ENCODE measurements around the gene TBC1D14. TPM values are rescaled to one million over a fixed set of nuclear protein-coding genes. Genes with fewer than 3 reads are reported as not detected.

TBC1D14 gene, protein sequence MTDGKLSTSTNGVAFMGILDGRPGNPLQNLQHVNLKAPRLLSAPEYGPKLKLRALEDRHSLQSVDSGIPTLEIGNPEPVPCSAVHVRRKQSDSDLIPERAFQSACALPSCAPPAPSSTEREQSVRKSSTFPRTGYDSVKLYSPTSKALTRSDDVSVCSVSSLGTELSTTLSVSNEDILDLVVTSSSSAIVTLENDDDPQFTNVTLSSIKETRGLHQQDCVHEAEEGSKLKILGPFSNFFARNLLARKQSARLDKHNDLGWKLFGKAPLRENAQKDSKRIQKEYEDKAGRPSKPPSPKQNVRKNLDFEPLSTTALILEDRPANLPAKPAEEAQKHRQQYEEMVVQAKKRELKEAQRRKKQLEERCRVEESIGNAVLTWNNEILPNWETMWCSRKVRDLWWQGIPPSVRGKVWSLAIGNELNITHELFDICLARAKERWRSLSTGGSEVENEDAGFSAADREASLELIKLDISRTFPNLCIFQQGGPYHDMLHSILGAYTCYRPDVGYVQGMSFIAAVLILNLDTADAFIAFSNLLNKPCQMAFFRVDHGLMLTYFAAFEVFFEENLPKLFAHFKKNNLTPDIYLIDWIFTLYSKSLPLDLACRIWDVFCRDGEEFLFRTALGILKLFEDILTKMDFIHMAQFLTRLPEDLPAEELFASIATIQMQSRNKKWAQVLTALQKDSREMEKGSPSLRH
- total RNA-seq (2021; ENCODE audit: unreplicated experiment) (36.3 TPM), Bru-seq, nascent RNA (percentile 68 among the genes with signal in this experiment), BruChase-seq, experiment 1, labeled RNA remaining after a 2-hour chase (percentile 70 among the genes with signal in this experiment), BruChase-seq, experiment 2, labeled RNA remaining after a 6-hour chase (percentile 77 among the genes with signal in this experiment)
- 35.0 TPM for polyA plus RNA-seq (2012; ENCODE audit: insufficient read length)
- long read RNA-seq, full-length matches to known transcripts = 37 of 99 reads
- long read RNA-seq, partial matches to known transcripts = 44 of 99 reads
- long read RNA-seq, other reads (novel, unspliced or antisense) = 18 of 99 reads

DNA sequence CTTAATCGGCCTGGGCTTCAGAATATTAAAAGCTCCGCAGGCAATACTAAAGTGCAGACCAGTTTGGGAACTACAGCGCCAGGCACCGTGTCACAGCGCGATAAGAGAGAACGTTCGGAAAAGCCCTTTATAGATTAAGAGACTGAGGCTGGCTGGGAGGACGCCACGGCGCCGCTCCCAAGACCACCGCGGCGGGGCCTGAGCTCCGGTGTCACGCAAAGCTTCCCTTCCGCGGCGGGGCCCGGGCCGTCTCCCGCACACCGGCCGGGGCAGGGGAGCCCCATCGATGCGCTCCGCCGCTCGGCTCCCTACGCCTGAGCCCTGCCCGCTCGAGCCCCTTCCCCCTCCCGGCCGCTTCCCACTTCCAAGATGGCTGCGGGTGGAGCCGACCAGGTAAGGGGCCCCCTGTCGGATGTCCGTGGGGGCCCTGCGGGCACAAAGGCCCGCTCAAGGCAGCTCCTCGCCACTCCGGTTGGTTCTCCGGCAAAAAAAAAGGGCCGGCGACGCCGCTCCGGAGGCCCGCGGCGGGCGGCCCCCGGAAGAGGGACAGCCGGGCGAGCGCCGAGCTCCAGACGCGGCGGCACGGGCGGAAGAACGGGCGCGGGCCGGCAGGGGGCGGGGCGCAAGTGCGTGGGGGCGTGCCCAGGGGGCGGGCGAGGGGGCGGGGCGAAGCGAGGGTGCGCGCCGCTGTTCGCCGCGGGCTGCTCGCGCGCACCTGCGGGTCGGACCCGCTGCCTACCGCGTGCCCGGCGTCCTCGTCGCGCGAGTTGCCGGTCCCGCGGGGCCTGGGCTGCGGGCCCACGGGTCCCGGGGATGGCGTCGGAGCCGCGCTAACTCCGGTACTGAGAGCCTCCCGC, at the start of gene TBC1D14:
Gene TBC1D14, plus strand, starts transcription at position 714 of the 857 bp plus-strand sequence. CDS start 13,564 bp downstream, outside the sequence.
- no peaks in the 10 kb centered on the region for H3K36me3 ChIP-seq (ENCODE audit: control insufficient read depth, insufficient read depth, low read length)
- no peak for DNase-seq (ENCODE audit: low read depth, low spot score)
- no peaks in the 10 kb centered on the region for H3K9me3 ChIP-seq (ENCODE audit: control insufficient read depth, insufficient read depth, low read depth, low read length)
- CTCF ChIA-PET = interaction anchor here (0.6 kb wide), 2 partner anchors 33 to 170 kb away, joined by 3 to 5 read pairs; no protein-coding TSS in a partner anchor
- H3K4me3 ChIP-seq (ENCODE audit: low read depth in 2 of 2, low read length in 2 of 2) = peak within 1 kb of the TSS; percentile 61 to 74
- intact Hi-C loops (cut with micrococcal nuclease; ENCODE audit: unreplicated experiment) = loop anchor here (5.0 kb wide), 1 partner anchor 173 kb away; no protein-coding TSS in a partner anchor
- peaks cover 27% of the 10 kb centered on the region for H3K4me1 ChIP-seq (ENCODE audit: control insufficient read depth, insufficient read depth, low read length)
- peak within 1 kb of the TSS; percentile 84 for H3K27ac ChIP-seq (ENCODE audit: low read length)
- no TSS peak for BruUV-seq (replicated peaks)
- POLR2A ChIA-PET = interaction anchor here (0.8 kb wide), 1 partner anchor 78 kb away, joined by 3 read pairs; no protein-coding TSS in a partner anchor
- in situ Hi-C loops (cut with HindIII; ENCODE audit: low pct_unique_long_range_greater_than_20kb, low sequenced_read_pairs) = no loop called here
- TF ChIP-seq SIN3A (IDR thresholded peaks at IDR 0.05; ENCODE audit: borderline replicate concordance, insufficient read depth, low read depth, low read length) (0 out of 2 replicates have a peak, but pooled peaks have one; percentile 27), POLR2AphosphoS5 (IDR thresholded peaks at IDR 0.05; ENCODE audit: low read depth, low read length) (peak; percentile 71; the same call in 1 of the 2 replicates), TCF7L2 (IDR thresholded peaks at IDR 0.05; ENCODE audit: low read depth, low read length) (no peak)
- TF ChIP-seq, protein P1, sequence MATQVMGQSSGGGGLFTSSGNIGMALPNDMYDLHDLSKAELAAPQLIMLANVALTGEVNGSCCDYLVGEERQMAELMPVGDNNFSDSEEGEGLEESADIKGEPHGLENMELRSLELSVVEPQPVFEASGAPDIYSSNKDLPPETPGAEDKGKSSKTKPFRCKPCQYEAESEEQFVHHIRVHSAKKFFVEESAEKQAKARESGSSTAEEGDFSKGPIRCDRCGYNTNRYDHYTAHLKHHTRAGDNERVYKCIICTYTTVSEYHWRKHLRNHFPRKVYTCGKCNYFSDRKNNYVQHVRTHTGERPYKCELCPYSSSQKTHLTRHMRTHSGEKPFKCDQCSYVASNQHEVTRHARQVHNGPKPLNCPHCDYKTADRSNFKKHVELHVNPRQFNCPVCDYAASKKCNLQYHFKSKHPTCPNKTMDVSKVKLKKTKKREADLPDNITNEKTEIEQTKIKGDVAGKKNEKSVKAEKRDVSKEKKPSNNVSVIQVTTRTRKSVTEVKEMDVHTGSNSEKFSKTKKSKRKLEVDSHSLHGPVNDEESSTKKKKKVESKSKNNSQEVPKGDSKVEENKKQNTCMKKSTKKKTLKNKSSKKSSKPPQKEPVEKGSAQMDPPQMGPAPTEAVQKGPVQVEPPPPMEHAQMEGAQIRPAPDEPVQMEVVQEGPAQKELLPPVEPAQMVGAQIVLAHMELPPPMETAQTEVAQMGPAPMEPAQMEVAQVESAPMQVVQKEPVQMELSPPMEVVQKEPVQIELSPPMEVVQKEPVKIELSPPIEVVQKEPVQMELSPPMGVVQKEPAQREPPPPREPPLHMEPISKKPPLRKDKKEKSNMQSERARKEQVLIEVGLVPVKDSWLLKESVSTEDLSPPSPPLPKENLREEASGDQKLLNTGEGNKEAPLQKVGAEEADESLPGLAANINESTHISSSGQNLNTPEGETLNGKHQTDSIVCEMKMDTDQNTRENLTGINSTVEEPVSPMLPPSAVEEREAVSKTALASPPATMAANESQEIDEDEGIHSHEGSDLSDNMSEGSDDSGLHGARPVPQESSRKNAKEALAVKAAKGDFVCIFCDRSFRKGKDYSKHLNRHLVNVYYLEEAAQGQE (IDR thresholded peaks at IDR 0.05; ENCODE audit: insufficient read depth in 1 of 2, low read depth in 2 of 2, low read length in 1 of 2) = no peak
- TF ChIP-seq, protein P2, sequence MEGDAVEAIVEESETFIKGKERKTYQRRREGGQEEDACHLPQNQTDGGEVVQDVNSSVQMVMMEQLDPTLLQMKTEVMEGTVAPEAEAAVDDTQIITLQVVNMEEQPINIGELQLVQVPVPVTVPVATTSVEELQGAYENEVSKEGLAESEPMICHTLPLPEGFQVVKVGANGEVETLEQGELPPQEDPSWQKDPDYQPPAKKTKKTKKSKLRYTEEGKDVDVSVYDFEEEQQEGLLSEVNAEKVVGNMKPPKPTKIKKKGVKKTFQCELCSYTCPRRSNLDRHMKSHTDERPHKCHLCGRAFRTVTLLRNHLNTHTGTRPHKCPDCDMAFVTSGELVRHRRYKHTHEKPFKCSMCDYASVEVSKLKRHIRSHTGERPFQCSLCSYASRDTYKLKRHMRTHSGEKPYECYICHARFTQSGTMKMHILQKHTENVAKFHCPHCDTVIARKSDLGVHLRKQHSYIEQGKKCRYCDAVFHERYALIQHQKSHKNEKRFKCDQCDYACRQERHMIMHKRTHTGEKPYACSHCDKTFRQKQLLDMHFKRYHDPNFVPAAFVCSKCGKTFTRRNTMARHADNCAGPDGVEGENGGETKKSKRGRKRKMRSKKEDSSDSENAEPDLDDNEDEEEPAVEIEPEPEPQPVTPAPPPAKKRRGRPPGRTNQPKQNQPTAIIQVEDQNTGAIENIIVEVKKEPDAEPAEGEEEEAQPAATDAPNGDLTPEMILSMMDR (IDR thresholded peaks at IDR 0.05) = peak; percentile 36
- H3K27me3 ChIP-seq (ENCODE audit: control insufficient read depth, insufficient read depth, low read length) = no peaks in the 10 kb centered on the region
- peak; percentile 84 for ATAC-seq

DNA sequence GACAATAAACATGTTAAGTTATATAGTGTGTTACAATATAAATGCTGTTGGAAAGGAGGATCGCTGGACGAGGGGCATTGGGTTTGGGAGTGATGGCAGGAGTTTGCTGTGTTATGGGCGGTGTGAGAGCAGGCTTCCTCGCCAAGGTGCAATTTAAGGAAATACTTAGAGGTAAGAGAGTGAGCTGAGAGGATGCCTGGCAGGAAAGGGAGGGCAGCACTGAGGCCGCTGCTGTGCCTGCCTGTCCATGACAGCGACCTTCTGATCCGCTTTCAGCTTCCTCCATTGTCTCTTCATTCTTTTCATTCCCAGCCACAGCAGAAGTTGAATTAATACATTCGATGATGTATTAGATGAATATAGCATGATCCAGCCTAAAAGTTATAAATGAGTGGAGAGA, 41.2 kb upstream of the TBC1D14 start:
- ChIA-PET POLR2A (no interaction called here), CTCF (no interaction called here)
- DNase-seq (ENCODE audit: low read depth, low spot score) (no peak), ATAC-seq (no peak)
- intact Hi-C loops (cut with micrococcal nuclease; ENCODE audit: unreplicated experiment) (no loop called here), in situ Hi-C loops (cut with HindIII; ENCODE audit: low pct_unique_long_range_greater_than_20kb, low sequenced_read_pairs) (no loop called here)
- TF ChIP-seq, protein P1 (IDR thresholded peaks at IDR 0.05; ENCODE audit: insufficient read depth in 1 of 2, low read depth in 2 of 2, low read length in 1 of 2) = no peak
- TF ChIP-seq POLR2AphosphoS5 (IDR thresholded peaks at IDR 0.05; ENCODE audit: low read depth, low read length) = no peak
- TF ChIP-seq, protein P2 (IDR thresholded peaks at IDR 0.05) = no peak
- no peak for TF ChIP-seq TCF7L2 (IDR thresholded peaks at IDR 0.05; ENCODE audit: low read depth, low read length)
- TF ChIP-seq SIN3A (IDR thresholded peaks at IDR 0.05; ENCODE audit: borderline replicate concordance, insufficient read depth, low read depth, low read length) = no peak
- no peaks in the 10 kb centered on the region for H3K4me1 ChIP-seq (ENCODE audit: control insufficient read depth, insufficient read depth, low read length)
- H3K4me3 ChIP-seq (ENCODE audit: low read depth in 2 of 2, low read length in 2 of 2) = no peak overlapping the region
- no TSS peak for BruUV-seq (replicated peaks)
- H3K27me3 ChIP-seq (ENCODE audit: control insufficient read depth, insufficient read depth, low read length) = no peaks in the 10 kb centered on the region
- H3K27ac ChIP-seq (ENCODE audit: low read length) = no peak overlapping the region
- no peaks in the 10 kb centered on the region for H3K9me3 ChIP-seq (ENCODE audit: control insufficient read depth, insufficient read depth, low read depth, low read length)
- peaks cover 7% of the 10 kb centered on the region for H3K36me3 ChIP-seq (ENCODE audit: control insufficient read depth, insufficient read depth, low read length)
